Prostate gland (tissue), 2 donors: ENCODE data around the gene DPYD. TPM values are rescaled to one million over a fixed set of nuclear protein-coding genes. Genes with fewer than 3 reads are reported as not detected.

Source experiments
- DNase-seq: peaks from one replicate; pipeline ENCODE4 v3.0.0-alpha.2; 2019; ENCODE audit warnings: low spot score
- H3K27ac ChIP-seq, 2 donors: fragments of 200-600 bp; sonication (generic); 2 replicates each; pipeline ENCODE4 v1.5.1; 2017 to 2019
- H3K27me3 ChIP-seq: fragments of 200-600 bp; sonication (generic); replicated peaks from 2 replicates; pipeline ENCODE4 v1.5.1; 2019; ENCODE audit not compliant: insufficient read depth
- H3K36me3 ChIP-seq, 2 donors: fragments of 200-600 bp; sonication (generic); 1 replicate in 1 of 2; 2 replicates in 1 of 2; pipeline versions ENCODE4 v1.5.1 to v1.8.1; 2017 to 2019
- H3K4me1 ChIP-seq: fragments of 200-600 bp; sonication (generic); replicated peaks from 2 replicates; pipeline ENCODE4 v1.5.1; 2019
- H3K4me3 ChIP-seq, 2 donors: fragments of 200-600 bp; sonication (generic); 2 replicates each; pipeline ENCODE4 v1.5.1; 2017 to 2019
- H3K9me3 ChIP-seq: fragments of 200-600 bp; sonication (generic); 2 replicates; pipeline ENCODE4 v1.5.1; 2017
- CTCF ChIP-seq, 4 experiments: fragments of 200-600 bp in 2 of 4; fragments of 450-650 bp in 2 of 4; sonication (generic) in 2 of 4; IDR thresholded peaks; 1 replicate in 3 of 4; 2 replicates in 1 of 4; pipeline ENCODE4 v1.5.1; 2016 to 2019; ENCODE audit warnings: antibody characterized with exemption in 4 of 4, mild to moderate bottlenecking in 2 of 4, moderate library complexity in 2 of 4
- POLR2A ChIP-seq: fragments of 450-650 bp; IDR thresholded peaks from one replicate; pipeline ENCODE4 v1.6.1; 2016; ENCODE audit warnings: antibody characterized with exemption, mild to moderate bottlenecking
- POLR2AphosphoS5 ChIP-seq: sonication (generic); formaldehyde crosslinking; IDR thresholded peaks from one replicate; pipeline ENCODE4 v1.6.1; 2017; ENCODE audit warnings: antibody characterized with exemption
- WGBS: methylation state at CpG from one replicate; pipeline ENCODE4 v1.1.5; 2018; 5-methylcytosine and 5-hydroxymethylcytosine counted together
- intact Hi-C: fragments of 100-400 bp; cut with DNase I; formaldehyde crosslinking; loops from one replicate; pipeline ENCODE4 v1.14.2; 2022
- total RNA-seq, 2 donors: library from RNA; depleted of rRNA; stranded (reverse); fragments of >200 nt; gene quantifications; one replicate each; pipeline ENCODE4 v1.1.0, GENCODE V29; 2016

Gene DPYD
- total RNA-seq, 2 donors from 2014 or later: 18.2 to 19.7 TPM

GRCh38 chr1:97909266-97909665 is 11.6 kb downstream of the DPYD start:
- Histone ChIP-seq H3K27me3 (no peaks in the 10 kb centered on the region), H3K9me3 (no peaks in the 10 kb centered on the region), H3K36me3 (no peaks in the 10 kb centered on the region), H3K4me1 (no peaks in the 10 kb centered on the region), H3K4me3 (no peak overlapping the region), H3K27ac (no peak overlapping the region)
- intact Hi-C loops: no loop called here
- no peak for DNase-seq
- TF ChIP-seq POLR2A (no peak), CTCF (IDR thresholded peaks at IDR 0.05) (no peak), POLR2AphosphoS5 (no peak)

- H3K9me3 ChIP-seq: no peaks in the 10 kb centered on the region
- H3K4me1 ChIP-seq: no peaks in the 10 kb centered on the region
- DNase-seq: no peak
- no peak for TF ChIP-seq CTCF (IDR thresholded peaks at IDR 0.05)
- no peak for TF ChIP-seq POLR2A
- TF ChIP-seq POLR2AphosphoS5: no peak
- 92% methylated on average over 3 of the region's 3 CpGs for WGBS
- H3K4me3 ChIP-seq: no peak overlapping the region
- no peaks in the 10 kb centered on the region for H3K36me3 ChIP-seq
- no peak overlapping the region for H3K27ac ChIP-seq
- H3K27me3 ChIP-seq: no peaks in the 10 kb centered on the region
- intact Hi-C loops: no loop called here
Measured at GRCh38 chr1:97907886-97908285, 12.9 kb downstream of the DPYD start.

- Histone ChIP-seq H3K9me3 (no peaks in the 10 kb centered on the region), H3K27ac (no peak overlapping the region), H3K36me3 (no peaks in the 10 kb centered on the region), H3K27me3 (no peaks in the 10 kb centered on the region), H3K4me1 (no peaks in the 10 kb centered on the region), H3K4me3 (no peak overlapping the region)
- TF ChIP-seq CTCF (IDR thresholded peaks at IDR 0.05): no peak
- no peak for TF ChIP-seq POLR2AphosphoS5
- TF ChIP-seq POLR2A: no peak
- intact Hi-C loops: no loop called here
- DNase-seq: no peak
- 67% methylated on average over 7 of the region's 7 CpGs for WGBS
Measured at GRCh38 chr1:97906567-97907241, 14.1 kb downstream of the DPYD start.

GRCh38 chr1:97905141-97905940 is 15.5 kb downstream of the DPYD start:
- Histone ChIP-seq H3K36me3 (no peaks in the 10 kb centered on the region), H3K27me3 (no peaks in the 10 kb centered on the region), H3K27ac (no peak overlapping the region), H3K4me3 (no peak overlapping the region), H3K9me3 (no peaks in the 10 kb centered on the region), H3K4me1 (no peaks in the 10 kb centered on the region)
- intact Hi-C loops: no loop called here
- DNase-seq: no peak
- no peak for TF ChIP-seq CTCF (IDR thresholded peaks at IDR 0.05)
- TF ChIP-seq POLR2AphosphoS5: no peak
- no peak for TF ChIP-seq POLR2A
- 84% methylated on average over 6 of the region's 6 CpGs for WGBS

- H3K4me1 ChIP-seq: no peaks in the 10 kb centered on the region
- H3K27ac ChIP-seq: no peak overlapping the region
- intact Hi-C loops: no loop called here
- H3K9me3 ChIP-seq: no peaks in the 10 kb centered on the region
- no peaks in the 10 kb centered on the region for H3K36me3 ChIP-seq
- no peaks in the 10 kb centered on the region for H3K27me3 ChIP-seq
- TF ChIP-seq CTCF (IDR thresholded peaks at IDR 0.05): no peak
- no peak for TF ChIP-seq POLR2AphosphoS5
- no peak for TF ChIP-seq POLR2A
- no peak overlapping the region for H3K4me3 ChIP-seq
- no peak for DNase-seq
Measured at GRCh38 chr1:97904534-97904933, 16.3 kb downstream of the DPYD start.
